UCSD-AML1 (cell line): ENCODE data around the gene EPHA8.

Experiments
- DNase-seq: peaks from one replicate; lab custom pipeline; 2025; ENCODE audit not compliant: unreplicated experiment; lab: John Stamatoyannopoulos, UW

EPHA8 gene

GRCh38 chr1:22562584-22563583 lies at the start of gene EPHA8:
TSS of gene EPHA8 (plus strand) at chr1:22563489. CDS start at chr1:22563636, 147 bp downstream.
- DNase-seq, result no peak

- DNase-seq, result no peak
Measured at GRCh38 chr1:22516906-22517571, 46.2 kb upstream of the EPHA8 start.

- DNase-seq, result no peak
Measured at GRCh38 chr1:22517956-22518355, 45.3 kb upstream of the EPHA8 start.

GRCh38 chr1:22518379-22518778 lies 44.9 kb upstream of the EPHA8 start:
- DNase-seq, result no peak

GRCh38 chr1:22520871-22521270 lies 42.4 kb upstream of the EPHA8 start:
- no peak for DNase-seq

GRCh38 chr1:22521692-22522091 lies 41.6 kb upstream of the EPHA8 start:
- no peak for DNase-seq

- DNase-seq, result no peak
Measured at GRCh38 chr1:22522221-22522743, 41.0 kb upstream of the EPHA8 start.

GRCh38 chr1:22524481-22524880 lies 38.8 kb upstream of the EPHA8 start:
- no peak for DNase-seq

GRCh38 chr1:22525211-22525610 lies 38.1 kb upstream of the EPHA8 start:
- DNase-seq, result no peak

GRCh38 chr1:22525646-22526045 lies 37.6 kb upstream of the EPHA8 start:
- DNase-seq, result no peak

GRCh38 chr1:22526098-22526497 lies 37.2 kb upstream of the EPHA8 start:
- DNase-seq, result no peak

- no peak for DNase-seq
Measured at GRCh38 chr1:22526677-22527076, 36.6 kb upstream of the EPHA8 start.

GRCh38 chr1:22527122-22527521 lies 36.2 kb upstream of the EPHA8 start:
- no peak for DNase-seq

GRCh38 chr1:22527555-22528296 lies 35.6 kb upstream of the EPHA8 start:
- no peak for DNase-seq

GRCh38 chr1:22528451-22528850 lies 34.8 kb upstream of the EPHA8 start:
- DNase-seq, result no peak

GRCh38 chr1:22529901-22530621 lies 33.2 kb upstream of the EPHA8 start:
- DNase-seq, result no peak

- DNase-seq, result no peak
Measured at GRCh38 chr1:22530715-22531114, 32.6 kb upstream of the EPHA8 start.

GRCh38 chr1:22531251-22531650 lies 32.0 kb upstream of the EPHA8 start:
- DNase-seq, result no peak

- no peak for DNase-seq
Measured at GRCh38 chr1:22533244-22533895, 29.9 kb upstream of the EPHA8 start.

- DNase-seq, result no peak
Measured at GRCh38 chr1:22534951-22535350, 28.3 kb upstream of the EPHA8 start.
